Activated CD4-positive, alpha-beta T cell treated with anti-CD3 and anti-CD28 coated beads for 36 hours (primary cell): ENCODE results near the gene LILRA5. TPM values are rescaled to one million over a fixed set of nuclear protein-coding genes. Genes with fewer than 3 reads are reported as not detected.
"Not testable (repeated sequence)": the region's sequence is repeated elsewhere in the genome, so short reads cannot be mapped to it uniquely, and the experiment has no call there.

ENCODE experiments used
- ATAC-seq: fragments of 200-7000 bp; cut with Tn5 transposase; one replicate; pipeline ENCODE4 v1.10.0; 2021; ENCODE audit warnings: mild to moderate bottlenecking, moderate library complexity
- CTCF ChIA-PET: fragments of 350-600 bp; sonication (Branson Sonifier 250); formaldehyde crosslinking; loops from one replicate; lab custom pipeline; 2021; ENCODE audit warnings: antibody characterized with exemption; lab: Charles Lee
- POLR2A ChIA-PET: fragments of 350-600 bp; sonication (Branson Sonifier 250); formaldehyde crosslinking; loops from one replicate; lab custom pipeline; 2021; ENCODE audit warnings: antibody characterized with exemption, inconsistent platforms; lab: Charles Lee
- DNase-seq: peaks from one replicate; pipeline ENCODE4 v3.0.0-alpha.2; 2020
- H3K27ac Mint-ChIP-seq: one replicate; pipeline ENCODE4 v1.8.0; 2021; ENCODE audit warnings: mixed read lengths
- H3K27me3 Mint-ChIP-seq: one replicate; pipeline ENCODE4 v1.8.0; 2021; ENCODE audit warnings: mixed read lengths
- H3K36me3 Mint-ChIP-seq: one replicate; pipeline ENCODE4 v1.8.0; 2021; ENCODE audit warnings: low read depth, mixed read lengths
- H3K4me1 Mint-ChIP-seq: one replicate; pipeline ENCODE4 v1.8.0; 2021; ENCODE audit warnings: mixed read lengths
- H3K4me3 Mint-ChIP-seq: one replicate; pipeline ENCODE4 v1.8.0; 2021; ENCODE audit warnings: mild to moderate bottlenecking, moderate library complexity, mixed read lengths
- H3K9me3 Mint-ChIP-seq: one replicate; pipeline ENCODE4 v1.8.0; 2021; ENCODE audit warnings: low read depth, mixed read lengths
- intact Hi-C, 2 experiments: fragments of 100-400 bp; cut with DNase I in 1 of 2; cut with micrococcal nuclease in 1 of 2; formaldehyde crosslinking; loops; one replicate each; pipeline versions ENCODE4 v1.14.2 to v1.15.1; 2022 to 2024; cut with DNase I, micrococcal nuclease
- total RNA-seq, 2 experiments: library from RNA; stranded (reverse); gene quantifications; one replicate each; pipeline ENCODE4 v1.2.3, GENCODE V29; 2021

LILRA5 gene
- total RNA-seq, 2 experiments from 2014 or later, result not detected

DNA sequence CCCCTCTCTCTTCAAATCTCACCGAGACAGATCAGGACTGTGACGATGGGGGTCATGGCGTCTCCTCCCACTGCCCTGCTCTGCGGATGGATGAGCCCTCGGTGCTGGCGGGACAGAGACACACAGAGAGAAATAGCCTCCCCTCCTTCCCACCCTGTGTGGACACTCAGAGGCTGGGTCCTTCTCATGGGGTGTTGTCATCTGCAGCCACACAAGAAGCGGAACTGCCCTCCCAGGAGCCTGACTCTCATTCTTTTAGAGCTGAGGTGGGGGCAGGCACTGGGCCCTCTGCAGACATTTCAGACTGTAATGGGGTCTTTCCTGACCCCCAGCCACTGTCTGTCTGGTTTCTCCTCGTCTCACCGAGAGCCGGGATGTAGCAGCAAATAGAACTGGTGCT is 32.5 kb downstream of the LILRA5 start:
- POLR2A ChIA-PET, ATAC-seq, DNase-seq, H3K4me3 Mint-ChIP-seq, H3K9me3 Mint-ChIP-seq, H3K27ac Mint-ChIP-seq, H3K4me1 Mint-ChIP-seq, H3K36me3 Mint-ChIP-seq: not testable (repeated sequence)
- intact Hi-C loops, result loop anchor here in 1 of 2 experiments (5.0 kb wide), 1 partner anchor 352 kb away; the partner anchor contains the start of gene LILRB1
- CTCF ChIA-PET, result interaction anchor here (0.6 kb wide), 1 partner anchor 30 kb away, joined by 3 read pairs; no protein-coding TSS in a partner anchor
- peaks cover 40% of the 10 kb centered on the region for H3K27me3 Mint-ChIP-seq

DNA sequence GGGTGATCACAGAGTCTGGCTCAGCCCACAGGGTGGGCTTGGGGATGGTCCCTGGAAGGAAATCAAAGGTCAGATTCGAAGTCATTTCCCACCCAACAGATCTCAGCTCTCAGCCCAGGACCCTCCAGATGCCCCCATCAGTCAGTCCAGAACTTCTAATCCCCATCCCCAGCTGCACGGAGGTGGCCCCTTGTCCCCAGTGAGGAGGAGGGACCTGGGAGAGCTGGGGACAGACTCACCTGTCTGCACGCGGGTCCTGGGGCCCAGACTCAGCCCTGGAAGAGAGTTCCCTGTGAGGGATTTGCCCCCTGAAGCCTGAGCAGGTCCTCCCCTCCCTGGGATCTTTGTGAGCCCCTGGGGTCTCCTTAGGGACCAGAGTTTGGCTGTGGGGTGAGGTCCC is 32.9 kb downstream of the LILRA5 start:
- CTCF ChIA-PET, result interaction anchor here (0.6 kb wide), 1 partner anchor 30 kb away, joined by 3 read pairs; no protein-coding TSS in a partner anchor
- DNase-seq, H3K4me1 Mint-ChIP-seq, H3K4me3 Mint-ChIP-seq, ATAC-seq, H3K9me3 Mint-ChIP-seq, H3K36me3 Mint-ChIP-seq, POLR2A ChIA-PET, H3K27ac Mint-ChIP-seq: not testable (repeated sequence)
- intact Hi-C loops, result loop anchor here in 1 of 2 experiments (5.0 kb wide), 1 partner anchor 352 kb away; the partner anchor contains the start of gene LILRB1
- H3K27me3 Mint-ChIP-seq, result peaks cover 43% of the 10 kb centered on the region

DNA sequence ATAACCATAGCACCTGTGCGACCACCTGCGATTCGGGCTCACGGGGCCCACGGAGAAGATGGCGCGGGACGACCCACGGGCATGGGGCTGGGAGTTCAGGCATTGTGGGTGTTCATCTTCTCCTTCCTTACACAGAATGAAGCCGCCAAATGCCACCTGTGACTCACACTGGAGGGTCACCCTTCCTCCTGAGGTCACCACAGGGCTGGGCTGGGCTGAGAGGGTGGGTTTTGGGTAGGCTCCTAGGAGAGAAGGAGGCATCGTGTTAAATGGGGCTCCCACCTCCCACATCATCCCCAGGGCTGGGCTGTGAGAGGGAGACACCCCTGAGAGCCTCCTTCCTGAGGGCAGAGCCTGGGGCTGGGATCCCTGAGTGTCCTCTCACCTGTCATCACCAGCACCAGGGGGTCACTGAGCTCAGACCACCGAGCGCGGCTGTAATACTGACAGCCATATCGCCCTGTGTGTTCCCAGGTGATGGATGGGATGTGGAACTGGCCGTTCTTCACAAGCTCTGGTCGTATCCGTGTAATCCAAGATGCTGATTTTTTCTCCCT is 33.5 kb downstream of the LILRA5 start:
- no peak for DNase-seq
- H3K4me1 Mint-ChIP-seq, result peaks cover 2% of the 10 kb centered on the region
- H3K4me3 Mint-ChIP-seq, result no peak overlapping the region
- H3K9me3 Mint-ChIP-seq, result no peaks in the 10 kb centered on the region
- H3K36me3 Mint-ChIP-seq, result no peaks in the 10 kb centered on the region
- POLR2A ChIA-PET, result no interaction called here
- peaks cover 40% of the 10 kb centered on the region for H3K27me3 Mint-ChIP-seq
- intact Hi-C loops, result no loop called here
- CTCF ChIA-PET, result no interaction called here
- no peak for ATAC-seq
- H3K27ac Mint-ChIP-seq, result no peak overlapping the region

DNA sequence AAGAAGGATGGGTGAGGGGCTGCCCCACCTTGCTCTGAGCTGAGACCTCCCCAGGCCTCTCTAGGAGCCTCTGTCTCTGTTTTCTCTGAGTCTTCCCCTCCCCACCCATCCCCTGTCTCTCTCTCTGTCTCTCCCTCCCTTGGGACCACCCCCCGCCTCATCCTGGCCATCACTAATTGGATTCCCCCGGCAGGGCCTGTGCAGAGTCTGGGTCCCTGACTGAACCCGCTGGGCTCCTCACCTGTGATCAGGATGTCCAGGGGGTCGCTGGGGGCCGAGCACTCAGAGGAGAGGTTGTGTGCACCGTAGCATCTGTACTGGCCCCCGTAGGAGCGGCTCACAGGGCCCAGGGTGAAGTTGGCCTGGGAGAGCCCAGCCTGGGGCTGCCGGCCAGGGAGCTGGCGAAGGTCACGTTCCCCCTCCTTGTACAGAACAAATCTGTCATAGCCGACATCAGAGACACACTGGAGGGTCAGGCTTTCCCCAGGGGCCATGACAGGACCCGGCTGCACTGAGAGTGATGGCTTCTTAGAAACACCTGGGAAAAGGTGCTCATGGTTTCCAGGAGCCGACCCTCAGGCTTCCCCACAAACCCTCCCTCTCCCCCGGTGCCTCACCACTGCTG is 34.3 kb downstream of the LILRA5 start:
- H3K9me3 Mint-ChIP-seq, POLR2A ChIA-PET, H3K36me3 Mint-ChIP-seq, H3K4me1 Mint-ChIP-seq, intact Hi-C loops, H3K4me3 Mint-ChIP-seq, DNase-seq, H3K27ac Mint-ChIP-seq, ATAC-seq: not testable (repeated sequence)
- H3K27me3 Mint-ChIP-seq, result peaks cover 40% of the 10 kb centered on the region
- CTCF ChIA-PET, result interaction anchor here (1.7 kb wide), 1 partner anchor 12 kb away, joined by 7 read pairs; no protein-coding TSS in a partner anchor

DNA sequence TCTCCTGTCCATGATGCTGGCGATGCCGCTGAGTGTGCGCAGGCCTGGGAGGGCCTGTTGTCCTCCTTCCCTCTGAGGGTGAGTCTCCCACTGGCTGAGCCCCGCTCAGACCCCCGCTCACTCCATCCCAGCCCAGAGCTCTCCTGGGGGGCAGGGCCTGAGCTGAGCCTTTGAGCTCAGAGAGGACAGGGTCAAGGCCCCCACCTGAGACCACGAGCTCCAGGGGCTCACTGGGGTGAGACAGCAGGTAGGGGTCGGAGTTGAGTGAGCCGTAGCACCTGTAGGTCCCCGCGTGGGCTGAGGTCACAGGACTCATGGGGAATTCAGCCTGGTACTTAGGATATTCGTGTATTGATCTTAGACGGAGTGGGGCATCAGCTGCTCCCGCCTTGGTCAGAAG is 34.9 kb downstream of the LILRA5 start:
- H3K27ac Mint-ChIP-seq, H3K36me3 Mint-ChIP-seq, POLR2A ChIA-PET, DNase-seq, ATAC-seq, H3K4me1 Mint-ChIP-seq, intact Hi-C loops, H3K9me3 Mint-ChIP-seq, H3K4me3 Mint-ChIP-seq: not testable (repeated sequence)
- H3K27me3 Mint-ChIP-seq, result peaks cover 43% of the 10 kb centered on the region
- CTCF ChIA-PET, result interaction anchor here (1.7 kb wide), 1 partner anchor 12 kb away, joined by 7 read pairs; no protein-coding TSS in a partner anchor

DNA sequence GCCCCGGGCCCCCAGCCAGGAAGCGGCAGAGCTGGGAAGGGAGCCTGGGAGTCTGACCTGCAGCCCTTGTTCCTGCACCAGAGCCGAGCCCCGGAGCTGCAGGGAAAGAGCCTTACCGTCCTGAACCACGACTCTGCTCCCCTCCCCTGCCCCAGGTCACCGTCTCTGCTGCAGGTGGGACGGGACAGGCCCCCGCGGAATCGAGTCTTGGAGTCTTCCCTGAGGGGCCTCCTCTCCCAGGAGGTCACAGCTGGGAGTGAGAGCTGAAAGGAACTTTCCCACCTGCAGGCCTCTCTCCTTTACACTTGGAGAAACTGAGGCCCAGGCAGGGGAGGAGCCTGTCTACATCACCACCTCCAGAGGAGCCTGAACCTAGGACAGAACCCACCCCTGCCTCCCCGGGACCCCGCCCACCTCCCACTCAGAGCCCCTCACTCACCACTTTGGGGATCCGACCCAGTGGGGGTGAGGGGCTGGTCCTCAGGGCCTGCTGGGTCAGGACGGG is 35.8 kb downstream of the LILRA5 start:
- H3K4me3 Mint-ChIP-seq, intact Hi-C loops, H3K27ac Mint-ChIP-seq, H3K9me3 Mint-ChIP-seq, H3K36me3 Mint-ChIP-seq, ATAC-seq, POLR2A ChIA-PET, H3K4me1 Mint-ChIP-seq, DNase-seq: not testable (repeated sequence)
- H3K27me3 Mint-ChIP-seq, result peaks cover 41% of the 10 kb centered on the region
- CTCF ChIA-PET, result interaction anchor here (1.7 kb wide), 1 partner anchor 11 kb away, joined by 7 read pairs; no protein-coding TSS in a partner anchor

DNA sequence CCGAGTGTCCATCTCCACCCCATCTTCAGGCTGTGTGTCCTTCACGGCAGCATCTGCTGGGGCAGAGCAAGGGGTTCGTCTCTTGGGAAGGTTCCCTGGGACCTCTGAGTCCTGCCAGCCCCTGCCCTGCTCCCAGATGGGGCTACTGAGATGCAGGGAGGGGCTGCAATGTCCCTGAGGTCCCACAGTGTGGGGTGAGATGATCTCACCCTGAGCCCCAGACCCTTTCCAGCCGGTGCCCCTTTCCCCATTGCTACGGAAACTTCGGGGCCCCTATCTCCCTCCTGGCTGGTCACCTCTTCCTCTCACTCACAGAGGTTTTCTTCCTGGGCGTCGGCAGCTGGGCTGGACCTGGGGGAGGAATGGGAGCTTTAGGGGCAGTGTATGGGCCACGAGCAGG is 37.0 kb downstream of the LILRA5 start:
- H3K27me3 Mint-ChIP-seq, result peaks cover 39% of the 10 kb centered on the region
- intact Hi-C loops, result no loop called here
- DNase-seq (no peak), ATAC-seq (no peak)
- ChIA-PET POLR2A (no interaction called here), CTCF (interaction anchor here (2.4 kb wide), 1 partner anchor 10 kb away, joined by 10 read pairs; no protein-coding TSS in a partner anchor)
- no peak overlapping the region for H3K4me3 Mint-ChIP-seq
- H3K4me1 Mint-ChIP-seq, result peaks cover 8% of the 10 kb centered on the region
- no peak overlapping the region for H3K27ac Mint-ChIP-seq
- H3K9me3 Mint-ChIP-seq, result no peaks in the 10 kb centered on the region
- H3K36me3 Mint-ChIP-seq, result no peaks in the 10 kb centered on the region

DNA sequence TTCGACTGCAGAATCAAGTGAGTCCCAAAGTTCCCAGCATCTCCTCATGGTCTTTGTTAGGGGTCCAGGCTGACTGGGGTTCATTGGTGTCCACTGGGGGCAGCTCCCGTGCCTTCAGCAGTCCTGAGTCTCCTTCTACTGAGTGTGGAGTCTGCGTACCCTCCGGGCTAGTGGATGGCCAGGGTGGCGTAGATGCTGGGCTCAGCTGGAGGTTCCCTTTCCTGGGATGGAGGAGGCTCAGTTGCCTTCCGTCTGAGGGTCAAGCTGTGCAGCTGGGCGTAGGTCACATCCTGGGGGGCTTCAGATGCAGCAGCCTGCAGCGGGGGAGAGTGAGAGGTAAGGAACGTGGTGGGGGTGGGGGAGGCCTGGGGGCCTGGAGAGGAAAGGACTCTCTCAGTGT is 38.5 kb downstream of the LILRA5 start:
- POLR2A ChIA-PET, intact Hi-C loops, H3K27ac Mint-ChIP-seq, H3K4me3 Mint-ChIP-seq, H3K36me3 Mint-ChIP-seq, ATAC-seq, H3K4me1 Mint-ChIP-seq, DNase-seq, H3K9me3 Mint-ChIP-seq: not testable (repeated sequence)
- peaks cover 29% of the 10 kb centered on the region for H3K27me3 Mint-ChIP-seq
- CTCF ChIA-PET, result interaction anchor here (0.6 to 2.4 kb wide), 2 partner anchors 9 to 1048 kb away, joined by 3 to 10 read pairs; no protein-coding TSS in a partner anchor

DNA sequence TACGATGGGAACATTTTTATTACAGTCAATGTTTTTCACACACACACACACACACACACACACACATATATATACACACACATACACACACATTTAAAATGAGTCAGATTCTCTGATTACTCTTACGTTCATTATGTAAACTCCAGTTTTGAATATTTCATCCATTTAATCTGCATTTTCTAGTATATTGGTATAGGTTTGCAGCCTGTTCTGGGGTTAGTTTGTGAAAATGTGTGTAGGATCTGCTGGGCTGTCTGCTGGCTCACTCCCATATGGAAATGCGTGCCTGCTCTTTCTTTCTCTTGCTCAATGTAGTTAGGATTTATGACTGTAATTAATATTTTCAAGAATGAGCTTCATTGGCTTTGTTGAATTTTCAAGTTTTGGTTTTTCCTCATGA is 39.1 kb downstream of the LILRA5 start:
- Mint-ChIP-seq H3K27me3 (peaks cover 24% of the 10 kb centered on the region), H3K4me3 (no peak overlapping the region), H3K4me1 (peaks cover 8% of the 10 kb centered on the region), H3K27ac (no peak overlapping the region), H3K9me3 (no peaks in the 10 kb centered on the region), H3K36me3 (no peaks in the 10 kb centered on the region)
- ATAC-seq (no peak), DNase-seq (no peak)
- CTCF ChIA-PET, result interaction anchor here (0.6 to 2.4 kb wide), 3 partner anchors 8 to 1049 kb away, joined by 3 to 10 read pairs (median 4); no protein-coding TSS in a partner anchor
- intact Hi-C loops, result no loop called here
- POLR2A ChIA-PET, result no interaction called here

DNA sequence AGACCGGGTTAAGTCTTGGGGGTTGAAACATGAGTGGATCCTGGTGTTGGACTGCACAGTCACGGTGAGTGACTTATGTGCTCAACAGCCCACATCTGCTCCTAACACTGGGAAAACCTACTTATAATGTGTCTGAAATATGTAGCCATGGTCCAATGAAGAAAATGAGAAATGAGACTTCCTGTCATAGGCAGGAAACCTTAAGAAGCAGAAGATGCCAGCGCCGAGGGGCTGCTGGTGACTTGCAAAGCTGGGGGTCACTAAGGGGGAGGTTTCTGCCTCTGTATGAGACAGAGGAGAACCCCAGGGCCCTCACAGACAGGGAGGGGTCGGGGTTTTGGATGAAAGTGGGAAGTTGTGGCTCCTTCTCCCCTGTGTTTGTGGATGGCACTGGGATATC is 40.8 kb downstream of the LILRA5 start:
- CTCF ChIA-PET, H3K27ac Mint-ChIP-seq: not testable (repeated sequence)

DNA sequence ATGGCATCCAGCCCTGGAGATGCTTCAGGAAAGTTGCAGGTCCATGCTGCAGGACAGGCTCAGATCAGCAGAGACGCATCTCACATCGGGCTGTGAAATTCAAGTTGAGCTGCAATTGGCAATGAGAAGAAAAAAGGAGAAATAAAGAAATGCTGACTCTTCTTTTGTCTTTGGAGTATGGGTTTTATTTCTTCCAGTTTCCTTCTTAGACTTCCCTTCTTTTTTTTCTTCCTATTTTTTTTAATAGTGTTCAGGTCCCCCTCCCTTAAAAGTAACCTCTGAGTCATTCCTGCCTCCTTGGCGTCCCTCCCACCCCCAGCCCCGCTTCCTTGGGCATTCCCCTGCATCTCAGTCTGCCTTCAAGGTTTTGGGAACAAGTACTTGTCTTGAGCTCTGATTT is 41.4 kb downstream of the LILRA5 start:
- H3K27ac Mint-ChIP-seq, ATAC-seq: not testable (repeated sequence)

More for the DNA sequence above, 40.8 kb downstream of the LILRA5 start:
- peaks cover 26% of the 10 kb centered on the region for H3K27me3 Mint-ChIP-seq
- ATAC-seq, DNase-seq, H3K9me3 Mint-ChIP-seq, H3K36me3 Mint-ChIP-seq, H3K4me3 Mint-ChIP-seq, POLR2A ChIA-PET, intact Hi-C loops, H3K4me1 Mint-ChIP-seq: not testable (repeated sequence)

More for the DNA sequence above, 41.4 kb downstream of the LILRA5 start:
- DNase-seq, H3K36me3 Mint-ChIP-seq, H3K4me3 Mint-ChIP-seq, H3K9me3 Mint-ChIP-seq, H3K4me1 Mint-ChIP-seq, POLR2A ChIA-PET, intact Hi-C loops: not testable (repeated sequence)
- CTCF ChIA-PET, result interaction anchor here (0.6 kb wide), 1 partner anchor 485 kb away, joined by 3 read pairs; no protein-coding TSS in a partner anchor
- peaks cover 28% of the 10 kb centered on the region for H3K27me3 Mint-ChIP-seq
